MM.1S (cell line): Measurements from ENCODE around the gene WDR36.

ENCODE experiments used
- CTCF ChIP-seq: fragments of 300-600 bp; sonication (generic); IDR thresholded peaks from 2 replicates; pipeline ENCODE4 v1.5.1; 2016; ENCODE audit warnings: antibody characterized with exemption, low read length, mixed read lengths
- EZH2 ChIP-seq: fragments of 300-600 bp; sonication (generic); optimal IDR thresholded peaks from 2 replicates; pipeline ENCODE3; 2017; ENCODE audit warnings: low read depth, mild to moderate bottlenecking, antibody characterized with exemption, low read length, mixed read lengths
- EZH2phosphoT487 ChIP-seq: fragments of 300-600 bp; sonication (generic); IDR thresholded peaks from 2 replicates; pipeline ENCODE4 v1.6.1; 2018; ENCODE audit warnings: antibody characterized with exemption, low read length

GRCh38 chr5:111134864-111135263, 42.7 kb downstream of the WDR36 start:
- TF ChIP-seq EZH2 = no peak
- TF ChIP-seq CTCF = no peak
- TF ChIP-seq EZH2phosphoT487 = no peak
